Sigmoid colon (tissue), 7 donors: ENCODE results near the gene MBTPS2. TPM values are rescaled to one million over a fixed set of nuclear protein-coding genes. Genes with fewer than 3 reads are reported as not detected.

Experiments used
- DNase-seq: peaks from one replicate; pipeline ENCODE4 v3.0.0-alpha.2; 2019
- H3K27ac ChIP-seq, 4 donors: fragments of 200-600 bp; sonication (generic); one replicate each; pipeline ENCODE4 v1.5.1; 2016 to 2019; ENCODE audit warnings: mild to moderate bottlenecking in 1 of 4
- H3K27me3 ChIP-seq, 3 donors: fragments of 200-600 bp; sonication (generic); one replicate each; pipeline ENCODE4 v1.5.1; 2019; ENCODE audit warnings: mild to moderate bottlenecking in 1 of 3
- H3K36me3 ChIP-seq, 4 donors: fragments of 200-600 bp; sonication (generic); one replicate each; pipeline ENCODE4 v1.5.1; 2016 to 2019
- H3K4me1 ChIP-seq, 4 donors: fragments of 200-600 bp; sonication (generic); one replicate each; pipeline ENCODE4 v1.5.1; 2017 to 2019
- H3K4me3 ChIP-seq, 4 donors: fragments of 200-600 bp; sonication (generic); one replicate each; pipeline ENCODE4 v1.5.1; 2017 to 2019; ENCODE audit warnings: mild to moderate bottlenecking in 2 of 4, moderate library complexity in 1 of 4
- H3K9me3 ChIP-seq, 4 donors: fragments of 200-600 bp in 3 of 4; sonication (generic) in 3 of 4; one replicate each; pipeline versions ENCODE4 v1.5.1 to v1.6.1; 2013 to 2019
- CTCF ChIP-seq, 4 experiments: fragments of 450-650 bp in 3 of 4; fragments of 200-600 bp in 1 of 4; IDR thresholded peaks; one replicate each; pipeline ENCODE4 v1.5.1; 2016 to 2019; ENCODE audit warnings: antibody characterized with exemption in 4 of 4, mild to moderate bottlenecking in 3 of 4, moderate library complexity in 2 of 4
- EP300 ChIP-seq, 4 donors: sonication (generic); formaldehyde crosslinking; IDR thresholded peaks; one replicate each; pipeline ENCODE4 v1.6.1; 2017; ENCODE audit warnings: antibody characterized with exemption in 4 of 4
- POLR2A ChIP-seq, 2 donors: fragments of 450-650 bp; IDR thresholded peaks; one replicate each; pipeline ENCODE4 v1.6.1; 2016; ENCODE audit warnings: antibody characterized with exemption in 2 of 2, mild to moderate bottlenecking in 2 of 2, moderate library complexity in 2 of 2
- POLR2AphosphoS5 ChIP-seq, 4 donors: sonication (generic); formaldehyde crosslinking; IDR thresholded peaks; one replicate each; pipeline ENCODE4 v1.6.1; 2017; ENCODE audit warnings: antibody characterized with exemption in 4 of 4
- WGBS, 2 donors: extraction: QIAGEN DNeasy Blood & Tissue Kit; methylation state at CpG; one replicate each; pipeline ENCODE4 v1.1.7; 2013; 5-methylcytosine and 5-hydroxymethylcytosine counted together
- intact Hi-C: fragments of 100-400 bp; cut with DNase I; formaldehyde crosslinking; loops from one replicate; pipeline ENCODE4 v1.15.1; 2023
- polyA plus RNA-seq, 3 donors: library from polyadenylated mRNA; stranded (reverse); fragments of 200-250 nt; gene quantifications; one replicate each; pipeline ENCODE4 v1.2.3, GENCODE V29; 2013
- total RNA-seq, 4 donors: library from RNA; depleted of rRNA; stranded (reverse); fragments of >200 nt; gene quantifications; one replicate each; pipeline ENCODE4 v1.1.0, GENCODE V29; 2016
- donor health status: healthy with polysubstance abuse.
- donor health status: Bipolar disorder and iron deficiency.
- donor health status: healthy.

The MBTPS2 gene
- total and polyA plus RNA-seq, 7 donors = under 0.01 to 15.8 (median 9.9) TPM

GRCh38 chrX:21802054-21802670 is 37.3 kb upstream of the MBTPS2 start:
- WGBS, 2 donors = 73% methylated on average over 7 of the region's 7 CpGs
- Histone ChIP-seq H3K36me3 (no peaks in the 10 kb centered on the region), H3K27ac (peak overlapping the region in 3 of 4 donors; percentile 59 to 75 (median 61)), H3K4me3 (no peak overlapping the region), H3K27me3 (no peaks in the 10 kb centered on the region), H3K4me1 (peaks cover 0 to 50% (median 12%) of the 10 kb centered on the region in 4 donors), H3K9me3 (no peaks in the 10 kb centered on the region)
- no peak for DNase-seq
- TF ChIP-seq EP300 (IDR thresholded peaks at IDR 0.05) (no peak), POLR2AphosphoS5 (IDR thresholded peaks at IDR 0.05) (peak; percentile 17 to 85 (median 76)), POLR2A (IDR thresholded peaks at IDR 0.05) (no peak), CTCF (IDR thresholded peaks at IDR 0.05) (no peak)
- intact Hi-C loops = no loop called here

- Histone ChIP-seq H3K9me3 (no peaks in the 10 kb centered on the region), H3K27me3 (no peaks in the 10 kb centered on the region), H3K36me3 (no peaks in the 10 kb centered on the region), H3K4me1 (peaks cover 0 to 50% (median 12%) of the 10 kb centered on the region in 4 donors), H3K27ac (peak overlapping the region in 3 of 4 donors; percentile 59 to 75 (median 61)), H3K4me3 (no peak overlapping the region)
- no peak for TF ChIP-seq POLR2A (IDR thresholded peaks at IDR 0.05)
- no peak for TF ChIP-seq CTCF (IDR thresholded peaks at IDR 0.05)
- TF ChIP-seq EP300 (IDR thresholded peaks at IDR 0.05) = no peak
- no peak for TF ChIP-seq POLR2AphosphoS5 (IDR thresholded peaks at IDR 0.05)
- no peak for DNase-seq
- intact Hi-C loops = no loop called here
Measured at GRCh38 chrX:21802839-21803238, 36.6 kb upstream of the MBTPS2 start.

- Histone ChIP-seq H3K9me3 (no peaks in the 10 kb centered on the region), H3K4me3 (no peak overlapping the region), H3K27ac (no peak overlapping the region), H3K4me1 (peaks cover 0 to 25% (median 0%) of the 10 kb centered on the region in 4 donors), H3K36me3 (no peaks in the 10 kb centered on the region), H3K27me3 (no peaks in the 10 kb centered on the region)
- no peak for TF ChIP-seq POLR2A (IDR thresholded peaks at IDR 0.05)
- TF ChIP-seq POLR2AphosphoS5 (IDR thresholded peaks at IDR 0.05) = no peak
- no peak for TF ChIP-seq CTCF (IDR thresholded peaks at IDR 0.05)
- TF ChIP-seq EP300 (IDR thresholded peaks at IDR 0.05) = no peak
- DNase-seq = no peak
- intact Hi-C loops = no loop called here
Measured at GRCh38 chrX:21806691-21807090, 32.7 kb upstream of the MBTPS2 start.

GRCh38 chrX:21811832-21812231 is 27.6 kb upstream of the MBTPS2 start:
- Histone ChIP-seq H3K4me1 (no peaks in the 10 kb centered on the region), H3K36me3 (no peaks in the 10 kb centered on the region), H3K4me3 (no peak overlapping the region), H3K27me3 (no peaks in the 10 kb centered on the region), H3K27ac (no peak overlapping the region), H3K9me3 (no peaks in the 10 kb centered on the region)
- WGBS, 2 donors = 37 to 88% methylated on average over 1 of the region's 1 CpG
- TF ChIP-seq POLR2AphosphoS5 (IDR thresholded peaks at IDR 0.05) (no peak), POLR2A (IDR thresholded peaks at IDR 0.05) (no peak), EP300 (IDR thresholded peaks at IDR 0.05) (no peak)
- no peak for DNase-seq
- intact Hi-C loops = no loop called here

GRCh38 chrX:21812628-21813027 is 26.8 kb upstream of the MBTPS2 start:
- intact Hi-C loops = no loop called here
- TF ChIP-seq POLR2AphosphoS5 (IDR thresholded peaks at IDR 0.05) = no peak
- no peak for TF ChIP-seq POLR2A (IDR thresholded peaks at IDR 0.05)
- TF ChIP-seq EP300 (IDR thresholded peaks at IDR 0.05) = no peak
- TF ChIP-seq CTCF (IDR thresholded peaks at IDR 0.05) = no peak
- no peaks in the 10 kb centered on the region for H3K27me3 ChIP-seq
- H3K27ac ChIP-seq = no peak overlapping the region
- no peaks in the 10 kb centered on the region for H3K36me3 ChIP-seq
- no peaks in the 10 kb centered on the region for H3K9me3 ChIP-seq
- 81 to 85% methylated on average over 2 of the region's 2 CpGs for WGBS, 2 donors
- H3K4me1 ChIP-seq = no peaks in the 10 kb centered on the region
- H3K4me3 ChIP-seq = no peak overlapping the region
- DNase-seq = no peak
